ENCODE measurements around the gene TIMM22.

DNA sequence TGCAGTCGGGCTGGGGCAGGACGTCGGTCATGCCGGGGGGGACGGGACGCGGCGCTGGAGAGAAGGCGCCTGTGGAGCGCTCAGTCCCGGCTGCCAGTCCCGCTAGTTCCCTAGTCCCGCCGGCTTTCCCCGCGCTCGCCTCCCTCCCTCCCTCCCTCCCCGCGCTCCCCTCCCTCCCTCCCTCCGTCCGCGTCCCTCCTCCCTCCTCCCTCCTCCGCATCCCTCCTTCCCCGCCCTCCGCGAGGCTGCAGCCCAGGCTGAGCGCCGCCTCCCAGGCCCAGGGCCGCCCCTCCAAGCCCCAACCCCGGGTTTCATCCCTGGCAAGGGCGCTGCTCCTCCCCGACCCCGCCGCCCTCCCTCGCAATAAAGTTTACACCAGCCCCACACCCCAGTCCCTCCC is 34.8 kb downstream of the TIMM22 start:
- TF ChIP-seq POLR2A (IDR thresholded peaks at IDR 0.05; ENCODE audit: low read length) (no peak), GATA1 (IDR thresholded peaks at IDR 0.05; ENCODE audit: low read depth, low read length) (no peak)

All from erythroblast (primary cell).